Lower leg skin (tissue), 3 donors: ENCODE measurements around the gene DAAM2.

Experiments
- POLR2A ChIP-seq, 2 donors: fragments of 450-650 bp; IDR thresholded peaks; one replicate each; pipeline ENCODE4 v1.6.1; 2016 to 2017; ENCODE audit warnings: antibody characterized with exemption in 2 of 2, mild to moderate bottlenecking in 1 of 2, moderate library complexity in 1 of 2
- TF ChIP-seq, protein P1 (sequence below), 3 donors: fragments of 450-650 bp; IDR thresholded peaks; one replicate each; pipeline ENCODE4 v1.5.1; 2016; ENCODE audit warnings: antibody characterized with exemption in 3 of 3, mild to moderate bottlenecking in 3 of 3, moderate library complexity in 2 of 3

- no peak for TF ChIP-seq POLR2A (IDR thresholded peaks at IDR 0.05)
- TF ChIP-seq, protein P1, sequence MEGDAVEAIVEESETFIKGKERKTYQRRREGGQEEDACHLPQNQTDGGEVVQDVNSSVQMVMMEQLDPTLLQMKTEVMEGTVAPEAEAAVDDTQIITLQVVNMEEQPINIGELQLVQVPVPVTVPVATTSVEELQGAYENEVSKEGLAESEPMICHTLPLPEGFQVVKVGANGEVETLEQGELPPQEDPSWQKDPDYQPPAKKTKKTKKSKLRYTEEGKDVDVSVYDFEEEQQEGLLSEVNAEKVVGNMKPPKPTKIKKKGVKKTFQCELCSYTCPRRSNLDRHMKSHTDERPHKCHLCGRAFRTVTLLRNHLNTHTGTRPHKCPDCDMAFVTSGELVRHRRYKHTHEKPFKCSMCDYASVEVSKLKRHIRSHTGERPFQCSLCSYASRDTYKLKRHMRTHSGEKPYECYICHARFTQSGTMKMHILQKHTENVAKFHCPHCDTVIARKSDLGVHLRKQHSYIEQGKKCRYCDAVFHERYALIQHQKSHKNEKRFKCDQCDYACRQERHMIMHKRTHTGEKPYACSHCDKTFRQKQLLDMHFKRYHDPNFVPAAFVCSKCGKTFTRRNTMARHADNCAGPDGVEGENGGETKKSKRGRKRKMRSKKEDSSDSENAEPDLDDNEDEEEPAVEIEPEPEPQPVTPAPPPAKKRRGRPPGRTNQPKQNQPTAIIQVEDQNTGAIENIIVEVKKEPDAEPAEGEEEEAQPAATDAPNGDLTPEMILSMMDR (IDR thresholded peaks at IDR 0.05), result no peak
These were observed 15.0 kb upstream of the DAAM2 start for GRCh38 chr6:39777218-39777617.
